Measurements from ENCODE around the gene SNCB. TPM values are rescaled to one million over a fixed set of nuclear protein-coding genes. Genes with fewer than 3 reads are reported as not detected.
"Not testable (repeated sequence)": the region's sequence is repeated elsewhere in the genome, so short reads cannot be mapped to it uniquely, and the experiment has no call there.

The SNCB gene
- total and polyA plus RNA-seq, 4 experiments from 2014 or later, result not detected

- intact Hi-C loops (cut with micrococcal nuclease); H3K27me3 Mint-ChIP-seq; POLR2A ChIA-PET (ENCODE audit: partially characterized antibody); H3K27ac Mint-ChIP-seq; H3K27me3 ChIP-seq (ENCODE audit: insufficient read depth, low read length); H3K4me1 Mint-ChIP-seq; H3K36me3 Mint-ChIP-seq; H3K27ac ChIP-seq (ENCODE audit: low read depth, low read length); CTCF ChIA-PET (ENCODE audit: partially characterized antibody); DNase-seq; H3K4me3 ChIP-seq (ENCODE audit: low read length in 2 of 2); H3K9me3 ChIP-seq (ENCODE audit: control insufficient read depth in 1 of 2, low read length in 2 of 2); H3K36me3 ChIP-seq (ENCODE audit: insufficient read depth, low read length); H3K9me3 Mint-ChIP-seq; H3K4me1 ChIP-seq (ENCODE audit: insufficient read depth, low read length): not testable (repeated sequence)
- peak overlapping the region in 1 of 8 donors; percentile 37 for H3K4me3 Mint-ChIP-seq
These were observed 30.4 kb downstream of the SNCB start for GRCh38 chr5:176599749-176600430.

GRCh38 chr5:176597417-176598389, 32.6 kb downstream of the SNCB start:
- no peak for DNase-seq
- ChIA-PET CTCF (ENCODE audit: partially characterized antibody) (interaction anchor here (1.0 to 2.3 kb wide), 5 partner anchors 9 to 868 kb away, joined by 3 to 18 read pairs (median 4); partner anchors contain the start of gene CLTB), POLR2A (ENCODE audit: partially characterized antibody) (interaction anchor here (1.2 to 1.8 kb wide), 2 partner anchors 58 to 182 kb away, joined by 3 to 13 read pairs; partner anchors contain the start of gene CLTB)
- H3K4me3 Mint-ChIP-seq, result peak overlapping the region in 7 of 8 donors; percentile 4 to 74 (median 43)
- H3K4me1 ChIP-seq (ENCODE audit: insufficient read depth, low read length), result peaks cover 6% of the 10 kb centered on the region
- H3K27ac ChIP-seq (ENCODE audit: low read depth, low read length), result no peak overlapping the region
- H3K36me3 Mint-ChIP-seq, result no peaks in the 10 kb centered on the region
- intact Hi-C loops (cut with micrococcal nuclease), result loop anchor here (1.0 to 2.0 kb wide), 4 partner anchors 23 to 181 kb away; partner anchors contain the start of genes CLTB, RNF44 and TSPAN17
- no peak overlapping the region for H3K4me3 ChIP-seq (ENCODE audit: low read length in 2 of 2)
- no peaks in the 10 kb centered on the region for H3K9me3 ChIP-seq (ENCODE audit: control insufficient read depth in 1 of 2, low read length in 2 of 2)
- H3K4me1 Mint-ChIP-seq, result peaks cover 0 to 9% (median 6%) of the 10 kb centered on the region in 4 donors
- no peaks in the 10 kb centered on the region for H3K27me3 Mint-ChIP-seq
- H3K9me3 Mint-ChIP-seq, result peaks cover 0 to 1% (median 0%) of the 10 kb centered on the region in 8 donors
- no peak overlapping the region for H3K27ac Mint-ChIP-seq
- no peaks in the 10 kb centered on the region for H3K36me3 ChIP-seq (ENCODE audit: insufficient read depth, low read length)
- no peaks in the 10 kb centered on the region for H3K27me3 ChIP-seq (ENCODE audit: insufficient read depth, low read length)

GRCh38 chr5:176596689-176597416, 33.5 kb downstream of the SNCB start:
- Mint-ChIP-seq H3K4me1 (peaks cover 0 to 9% (median 6%) of the 10 kb centered on the region in 4 donors), H3K27me3 (no peaks in the 10 kb centered on the region), H3K9me3 (no peaks in the 10 kb centered on the region), H3K4me3 (peak overlapping the region; percentile 78 to 89 (median 82)), H3K36me3 (no peaks in the 10 kb centered on the region), H3K27ac (peak overlapping the region in 2 of 7 donors; percentile 75 to 77)
- H3K36me3 ChIP-seq (ENCODE audit: insufficient read depth, low read length), result no peaks in the 10 kb centered on the region
- ChIA-PET POLR2A (ENCODE audit: partially characterized antibody) (interaction anchor here (1.1 to 1.8 kb wide), 4 partner anchors 53 to 181 kb away, joined by 3 to 13 read pairs (median 6); partner anchors contain the start of gene CLTB), CTCF (ENCODE audit: partially characterized antibody) (interaction anchor here (0.9 to 2.3 kb wide), 10 partner anchors 10 to 867 kb away, joined by 3 to 18 read pairs (median 5); partner anchors contain the start of genes CLTB and TSPAN17)
- no peak overlapping the region for H3K27ac ChIP-seq (ENCODE audit: low read depth, low read length)
- peak; percentile 66 to 75 (median 73) for DNase-seq
- H3K4me3 ChIP-seq (ENCODE audit: low read length in 2 of 2), result peak overlapping the region in 1 of 2 donors; percentile 37
- intact Hi-C loops (cut with micrococcal nuclease), result loop anchor here (1.0 to 2.0 kb wide), 5 partner anchors 23 to 867 kb away; partner anchors contain the start of genes CLTB, RNF44 and TSPAN17
- no peaks in the 10 kb centered on the region for H3K9me3 ChIP-seq (ENCODE audit: control insufficient read depth in 1 of 2, low read length in 2 of 2)
- H3K27me3 ChIP-seq (ENCODE audit: insufficient read depth, low read length), result no peaks in the 10 kb centered on the region
- peaks cover 6% of the 10 kb centered on the region for H3K4me1 ChIP-seq (ENCODE audit: insufficient read depth, low read length)

- H3K9me3 Mint-ChIP-seq, result no peaks in the 10 kb centered on the region
- intact Hi-C loops (cut with micrococcal nuclease), result loop anchor here (1.0 to 2.0 kb wide), 3 partner anchors 51 to 866 kb away; partner anchors contain the start of genes RNF44 and TSPAN17
- H3K27me3 Mint-ChIP-seq, result no peaks in the 10 kb centered on the region
- Histone ChIP-seq H3K4me3 (ENCODE audit: low read length in 2 of 2) (peak overlapping the region in 1 of 2 donors; percentile 37), H3K27ac (ENCODE audit: low read depth, low read length) (no peak overlapping the region), H3K9me3 (ENCODE audit: control insufficient read depth in 1 of 2, low read length in 2 of 2) (no peaks in the 10 kb centered on the region), H3K36me3 (ENCODE audit: insufficient read depth, low read length) (no peaks in the 10 kb centered on the region), H3K27me3 (ENCODE audit: insufficient read depth, low read length) (no peaks in the 10 kb centered on the region), H3K4me1 (ENCODE audit: insufficient read depth, low read length) (peaks cover 6% of the 10 kb centered on the region)
- peak overlapping the region in 4 of 7 donors; percentile 17 to 77 (median 60) for H3K27ac Mint-ChIP-seq
- no peaks in the 10 kb centered on the region for H3K36me3 Mint-ChIP-seq
- ChIA-PET POLR2A (ENCODE audit: partially characterized antibody) (interaction anchor here (1.1 to 1.8 kb wide), 4 partner anchors 52 to 180 kb away, joined by 3 to 13 read pairs (median 6); partner anchors contain the start of gene CLTB), CTCF (ENCODE audit: partially characterized antibody) (interaction anchor here (0.9 to 2.3 kb wide), 9 partner anchors 12 to 866 kb away, joined by 3 to 18 read pairs (median 5); partner anchors contain the start of genes CLTB and TSPAN17)
- no peak for DNase-seq
- H3K4me1 Mint-ChIP-seq, result peaks cover 0 to 9% (median 6%) of the 10 kb centered on the region in 4 donors
- H3K4me3 Mint-ChIP-seq, result peak overlapping the region; percentile 78 to 89 (median 82)
These were observed 34.2 kb downstream of the SNCB start for GRCh38 chr5:176596069-176596644.

- ChIA-PET CTCF (ENCODE audit: partially characterized antibody) (interaction anchor here (0.9 to 2.3 kb wide), 6 partner anchors 12 to 178 kb away, joined by 3 to 18 read pairs (median 6); partner anchors contain the start of genes CLTB and TSPAN17), POLR2A (ENCODE audit: partially characterized antibody) (interaction anchor here (1.8 kb wide), 1 partner anchor 52 kb away, joined by 7 read pairs; no protein-coding TSS in a partner anchor)
- no peaks in the 10 kb centered on the region for H3K27me3 Mint-ChIP-seq
- Histone ChIP-seq H3K27me3 (ENCODE audit: insufficient read depth, low read length) (no peaks in the 10 kb centered on the region), H3K9me3 (ENCODE audit: control insufficient read depth in 1 of 2, low read length in 2 of 2) (no peaks in the 10 kb centered on the region), H3K27ac (ENCODE audit: low read depth, low read length) (no peak overlapping the region), H3K4me3 (ENCODE audit: low read length in 2 of 2) (no peak overlapping the region), H3K4me1 (ENCODE audit: insufficient read depth, low read length) (peaks cover 6% of the 10 kb centered on the region), H3K36me3 (ENCODE audit: insufficient read depth, low read length) (no peaks in the 10 kb centered on the region)
- peaks cover 0 to 9% (median 6%) of the 10 kb centered on the region in 4 donors for H3K4me1 Mint-ChIP-seq
- intact Hi-C loops (cut with micrococcal nuclease), result no loop called here
- no peaks in the 10 kb centered on the region for H3K9me3 Mint-ChIP-seq
- peak overlapping the region in 3 of 8 donors; percentile 31 to 89 (median 39) for H3K4me3 Mint-ChIP-seq
- H3K27ac Mint-ChIP-seq, result peak overlapping the region in 1 of 7 donors; percentile 46
- no peaks in the 10 kb centered on the region for H3K36me3 Mint-ChIP-seq
- no peak for DNase-seq
These were observed 34.9 kb downstream of the SNCB start for GRCh38 chr5:176595386-176595943.

GRCh38 chr5:176594554-176594953, 35.8 kb downstream of the SNCB start:
- no peaks in the 10 kb centered on the region for H3K9me3 ChIP-seq (ENCODE audit: control insufficient read depth in 1 of 2, low read length in 2 of 2)
- no peak for DNase-seq
- H3K36me3 Mint-ChIP-seq, result no peaks in the 10 kb centered on the region
- peak overlapping the region in 1 of 7 donors; percentile 83 for H3K27ac Mint-ChIP-seq
- POLR2A ChIA-PET (ENCODE audit: partially characterized antibody), result no interaction called here
- H3K4me3 ChIP-seq (ENCODE audit: low read length in 2 of 2), result no peak overlapping the region
- peaks cover 0 to 9% (median 6%) of the 10 kb centered on the region in 4 donors for H3K4me1 Mint-ChIP-seq
- CTCF ChIA-PET (ENCODE audit: partially characterized antibody), result no interaction called here
- no peaks in the 10 kb centered on the region for H3K27me3 ChIP-seq (ENCODE audit: insufficient read depth, low read length)
- H3K36me3 ChIP-seq (ENCODE audit: insufficient read depth, low read length), result no peaks in the 10 kb centered on the region
- peak overlapping the region in 1 of 8 donors; percentile 77 for H3K4me3 Mint-ChIP-seq
- intact Hi-C loops (cut with micrococcal nuclease), result no loop called here
- no peak overlapping the region for H3K27ac ChIP-seq (ENCODE audit: low read depth, low read length)
- peaks cover 6% of the 10 kb centered on the region for H3K4me1 ChIP-seq (ENCODE audit: insufficient read depth, low read length)
- no peaks in the 10 kb centered on the region for H3K9me3 Mint-ChIP-seq
- no peaks in the 10 kb centered on the region for H3K27me3 Mint-ChIP-seq
